Tibial nerve (tissue), 4 donors: ENCODE results near the gene EEF2. TPM values are rescaled to one million over a fixed set of nuclear protein-coding genes. Genes with fewer than 3 reads are reported as not detected.

Experiments
- DNase-seq, 2 donors: peaks; one replicate each; pipeline ENCODE4 v3.0.0-alpha.2; 2019; ENCODE audit warnings: low spot score in 2 of 2
- H3K27ac ChIP-seq, 4 donors: fragments of 200-600 bp; sonication (generic) in 3 of 4; one replicate each; pipeline ENCODE4 v1.5.1; 2017 to 2019; ENCODE audit warnings: mild to moderate bottlenecking in 1 of 4
- H3K27me3 ChIP-seq, 2 donors: fragments of 200-600 bp; sonication (generic) in 1 of 2; one replicate each; pipeline versions ENCODE4 v1.5.1 to v1.6.0; 2017 to 2019
- H3K36me3 ChIP-seq, 3 donors: fragments of 200-600 bp; sonication (generic); one replicate each; pipeline ENCODE4 v1.5.1; 2018 to 2019
- H3K4me1 ChIP-seq, 4 donors: fragments of 200-600 bp; sonication (generic) in 3 of 4; one replicate each; pipeline ENCODE4 v1.5.1; 2017 to 2019
- H3K4me3 ChIP-seq, 4 donors: fragments of 200-600 bp; sonication (generic) in 3 of 4; one replicate each; pipeline ENCODE4 v1.5.1; 2017 to 2019; ENCODE audit warnings: mild to moderate bottlenecking in 1 of 4, moderate library complexity in 1 of 4
- H3K9me3 ChIP-seq, 4 donors: fragments of 200-600 bp; sonication (generic) in 3 of 4; one replicate each; pipeline ENCODE4 v1.5.1; 2017 to 2019
- CTCF ChIP-seq, 5 experiments: fragments of 200-600 bp in 3 of 5; fragments of 450-650 bp in 2 of 5; sonication (generic) in 3 of 5; IDR thresholded peaks; one replicate each; pipeline ENCODE4 v1.5.1; 2016 to 2019; ENCODE audit warnings: antibody characterized with exemption in 5 of 5, mild to moderate bottlenecking in 3 of 5, moderate library complexity in 2 of 5
- EP300 ChIP-seq, 2 donors: sonication (generic); formaldehyde crosslinking; IDR thresholded peaks; one replicate each; pipeline ENCODE4 v1.6.1; 2017; ENCODE audit warnings: antibody characterized with exemption in 2 of 2, mild to moderate bottlenecking in 1 of 2
- POLR2A ChIP-seq, 2 donors: fragments of 450-650 bp; IDR thresholded peaks; one replicate each; pipeline ENCODE4 v1.6.1; 2017; ENCODE audit warnings: antibody characterized with exemption in 2 of 2, mild to moderate bottlenecking in 2 of 2, moderate library complexity in 2 of 2
- WGBS, 2 donors: methylation state at CpG; one replicate each; pipeline ENCODE4 v1.1.5; 2018; 5-methylcytosine and 5-hydroxymethylcytosine counted together
- total RNA-seq, 4 donors: library from RNA; depleted of rRNA; stranded (reverse); fragments of >200 nt; gene quantifications; one replicate each; pipeline ENCODE4 v1.1.0, GENCODE V29; 2016

Gene EEF2
- total RNA-seq, 4 donors from 2014 or later, result 1,233 to 1,650 (median 1,549) TPM

DNA sequence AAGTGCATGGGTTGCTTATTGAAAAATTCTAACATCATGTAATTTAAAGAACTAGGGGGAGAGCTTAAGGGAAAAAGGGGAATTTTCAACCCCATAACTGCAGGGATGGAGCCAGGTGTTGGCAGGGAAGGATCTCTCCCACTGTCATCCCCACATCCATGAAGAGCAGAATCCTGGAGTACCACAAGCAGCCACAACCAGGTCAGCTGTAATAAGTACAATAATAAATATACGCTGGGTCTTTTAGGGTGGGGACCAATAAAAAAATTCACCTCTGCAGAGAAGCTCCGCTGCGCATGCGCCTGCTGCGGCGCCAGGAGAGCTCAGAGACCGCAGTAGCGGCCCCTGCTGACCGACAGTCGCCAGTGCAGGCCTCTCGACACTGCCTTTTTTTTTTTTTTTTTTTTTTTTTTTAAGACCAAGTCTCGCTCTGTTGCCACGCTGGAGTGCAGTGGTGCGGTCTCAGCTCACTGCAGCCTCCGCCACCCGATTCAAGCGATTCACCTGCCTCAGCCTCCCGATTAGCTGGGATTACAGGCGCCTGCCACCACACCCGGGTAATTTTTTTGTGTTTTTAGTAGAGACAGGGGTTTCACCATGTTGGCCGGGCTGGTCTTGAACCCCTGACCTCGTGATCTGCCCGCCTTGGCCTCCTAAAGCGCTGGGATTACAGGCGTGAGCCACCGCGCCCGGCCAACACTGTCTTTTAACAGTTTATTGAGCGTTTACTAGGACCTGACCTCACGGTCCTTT lies 2.5 kb upstream of the EEF2 start:
- H3K27me3 ChIP-seq, result no peaks in the 10 kb centered on the region
- peak; percentile 75 to 83 for DNase-seq
- TF ChIP-seq EP300 (IDR thresholded peaks at IDR 0.05), result no peak
- peak; percentile 59 to 92 (median 85) for TF ChIP-seq CTCF (IDR thresholded peaks at IDR 0.05)

GRCh38 chr19:3986260-3987041 lies 1.2 kb upstream of the EEF2 start:
- no peaks in the 10 kb centered on the region for H3K9me3 ChIP-seq
- H3K27ac ChIP-seq, result peak overlapping the region; percentile 46 to 94 (median 90)
- DNase-seq, result peak in 1 of 2 donors; percentile 56
- peak overlapping the region; percentile 4 to 99 (median 68) for H3K4me3 ChIP-seq
- TF ChIP-seq POLR2A (IDR thresholded peaks at IDR 0.05) (no peak), CTCF (IDR thresholded peaks at IDR 0.05) (peak; percentile 56 to 81 (median 60)), EP300 (IDR thresholded peaks at IDR 0.05) (peak in 1 of 2 donors; percentile 19)
- 4 to 8% methylated on average over 21 of the region's 21 CpGs for WGBS, 2 donors
- no peaks in the 10 kb centered on the region for H3K27me3 ChIP-seq
- peaks cover 3 to 58% (median 29%) of the 10 kb centered on the region in 4 donors for H3K4me1 ChIP-seq
- H3K36me3 ChIP-seq, result peaks cover 9 to 28% (median 24%) of the 10 kb centered on the region in 3 donors

More for the DNA sequence above, 2.5 kb upstream of the EEF2 start:
- 10 to 11% methylated on average over 27 to 30 of the region's 30 CpGs for whole genome bisulfite sequencing, 2 donors
- Histone ChIP-seq H3K9me3 (no peaks in the 10 kb centered on the region), H3K36me3 (peaks cover 4 to 15% (median 11%) of the 10 kb centered on the region in 3 donors), H3K4me3 (peak overlapping the region in 2 of 4 donors; percentile 4 to 26), H3K4me1 (peaks cover 3 to 45% (median 29%) of the 10 kb centered on the region in 4 donors), H3K27ac (no peak overlapping the region)

- Histone ChIP-seq H3K4me1 (peaks cover 3 to 62% (median 29%) of the 10 kb centered on the region in 4 donors), H3K36me3 (peaks cover 12 to 35% (median 31%) of the 10 kb centered on the region in 3 donors), H3K4me3 (peak overlapping the region; percentile 61 to 99 (median 84)), H3K27me3 (no peaks in the 10 kb centered on the region), H3K9me3 (no peaks in the 10 kb centered on the region), H3K27ac (peak overlapping the region; percentile 46 to 94 (median 90))
- no peak for DNase-seq
- TF ChIP-seq POLR2A (IDR thresholded peaks at IDR 0.05) (no peak), EP300 (IDR thresholded peaks at IDR 0.05) (no peak), CTCF (IDR thresholded peaks at IDR 0.05) (no peak)
- WGBS, 2 donors, result 4 to 5% methylated on average over 18 to 19 of the region's 19 CpGs
Measured at GRCh38 chr19:3985643-3986259, 488 bp upstream of the EEF2 start.

DNA sequence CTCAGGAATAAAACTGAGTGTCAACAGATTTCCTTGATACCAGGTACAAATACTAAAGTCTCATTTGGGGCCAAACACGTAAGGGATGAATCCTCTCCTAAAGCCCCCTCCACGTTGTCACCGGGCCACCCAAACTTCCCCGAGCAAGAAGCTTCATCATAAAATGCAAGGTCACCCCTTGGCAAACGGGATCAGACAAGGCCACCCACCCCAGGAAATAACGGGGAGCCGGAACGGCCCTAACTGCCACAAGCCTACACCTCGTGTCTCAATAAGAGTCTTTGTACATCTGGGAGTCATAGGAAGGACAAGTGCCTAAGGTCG lies 717 bp downstream of the EEF2 start:
- Histone ChIP-seq H3K9me3 (no peaks in the 10 kb centered on the region), H3K4me3 (peak overlapping the region; percentile 61 to 99 (median 84)), H3K27me3 (no peaks in the 10 kb centered on the region), H3K36me3 (peaks cover 18 to 47% (median 43%) of the 10 kb centered on the region in 3 donors), H3K27ac (peak overlapping the region; percentile 89 to 96 (median 92)), H3K4me1 (peaks cover 3 to 69% (median 29%) of the 10 kb centered on the region in 4 donors)
- DNase-seq, result no peak
- TF ChIP-seq CTCF (IDR thresholded peaks at IDR 0.05) (no peak), POLR2A (IDR thresholded peaks at IDR 0.05) (no peak), EP300 (IDR thresholded peaks at IDR 0.05) (no peak)
- 0% methylated on average over 10 of the region's 10 CpGs for WGBS, 2 donors
